Rectal smooth muscle tissue (tissue), 1 donor: ENCODE results near the gene NDUFS6.
"Not testable (repeated sequence)": the region's sequence is repeated elsewhere in the genome, so short reads cannot be mapped to it uniquely, and the experiment has no call there.

ENCODE experiments used
- H3K27ac ChIP-seq: one replicate; pipeline ENCODE4 v1.7.0; 2013; ENCODE audit warnings: low read depth, low read length, inconsistent platforms
- H3K27me3 ChIP-seq: one replicate; pipeline ENCODE4 v1.7.0; 2013; ENCODE audit warnings: low read length; ENCODE audit not compliant: control insufficient read depth, insufficient read depth
- H3K36me3 ChIP-seq: one replicate; pipeline ENCODE4 v1.7.0; 2013; ENCODE audit warnings: low read length; ENCODE audit not compliant: control insufficient read depth, insufficient read depth
- H3K4me1 ChIP-seq: one replicate; pipeline ENCODE4 v1.7.0; 2013; ENCODE audit warnings: low read length; ENCODE audit not compliant: control insufficient read depth, insufficient read depth
- H3K4me3 ChIP-seq: one replicate; pipeline ENCODE4 v1.7.0; 2013; ENCODE audit warnings: low read length
- H3K9ac ChIP-seq: one replicate; pipeline ENCODE4 v1.7.0; 2013; ENCODE audit warnings: low read length

Gene NDUFS6

GRCh38 chr5:1840741-1841521, 39.7 kb downstream of the NDUFS6 start:
- H3K4me3 ChIP-seq = no peak overlapping the region

GRCh38 chr5:1842004-1842819, 41.0 kb downstream of the NDUFS6 start:
- Histone ChIP-seq H3K4me1 (no peaks in the 10 kb centered on the region), H3K27ac (no peak overlapping the region), H3K4me3 (no peak overlapping the region), H3K36me3 (no peaks in the 10 kb centered on the region), H3K27me3 (no peaks in the 10 kb centered on the region), H3K9ac (no peak overlapping the region)

More at GRCh38 chr5:1840741-1841521, 39.7 kb downstream of the NDUFS6 start:
- Histone ChIP-seq H3K9ac (no peak overlapping the region), H3K4me1 (no peaks in the 10 kb centered on the region), H3K27ac (no peak overlapping the region), H3K36me3 (no peaks in the 10 kb centered on the region), H3K27me3 (no peaks in the 10 kb centered on the region)

- not testable (repeated sequence) for H3K4me3 ChIP-seq, H3K27me3 ChIP-seq, H3K36me3 ChIP-seq, H3K27ac ChIP-seq, H3K9ac ChIP-seq, H3K4me1 ChIP-seq
Observed at GRCh38 chr5:1843761-1844160, 42.6 kb downstream of the NDUFS6 start.

GRCh38 chr5:1844708-1845436, 43.7 kb downstream of the NDUFS6 start:
- no peaks in the 10 kb centered on the region for H3K36me3 ChIP-seq
- H3K4me1 ChIP-seq = no peaks in the 10 kb centered on the region
- H3K9ac ChIP-seq = no peak overlapping the region
- no peak overlapping the region for H3K27ac ChIP-seq
- no peak overlapping the region for H3K4me3 ChIP-seq
- peaks cover 5% of the 10 kb centered on the region for H3K27me3 ChIP-seq

- no peaks in the 10 kb centered on the region for H3K4me1 ChIP-seq
- H3K9ac ChIP-seq = no peak overlapping the region
- peaks cover 5% of the 10 kb centered on the region for H3K27me3 ChIP-seq
- H3K27ac ChIP-seq = no peak overlapping the region
- H3K4me3 ChIP-seq = no peak overlapping the region
- no peaks in the 10 kb centered on the region for H3K36me3 ChIP-seq
Observed at GRCh38 chr5:1845696-1846095, 44.5 kb downstream of the NDUFS6 start.

GRCh38 chr5:1846583-1846982, 45.4 kb downstream of the NDUFS6 start:
- Histone ChIP-seq H3K36me3 (no peaks in the 10 kb centered on the region), H3K27me3 (peaks cover 9% of the 10 kb centered on the region), H3K4me1 (no peaks in the 10 kb centered on the region), H3K27ac (no peak overlapping the region), H3K9ac (no peak overlapping the region), H3K4me3 (no peak overlapping the region)

- H3K9ac ChIP-seq = no peak overlapping the region
- no peaks in the 10 kb centered on the region for H3K4me1 ChIP-seq
- no peaks in the 10 kb centered on the region for H3K36me3 ChIP-seq
- H3K27me3 ChIP-seq = peaks cover 14% of the 10 kb centered on the region
- H3K4me3 ChIP-seq = no peak overlapping the region
- no peak overlapping the region for H3K27ac ChIP-seq
Observed at GRCh38 chr5:1847056-1847455, 45.8 kb downstream of the NDUFS6 start.

GRCh38 chr5:1847611-1848010, 46.4 kb downstream of the NDUFS6 start:
- no peak overlapping the region for H3K27ac ChIP-seq
- H3K27me3 ChIP-seq = peaks cover 14% of the 10 kb centered on the region
- H3K9ac ChIP-seq = no peak overlapping the region
- no peak overlapping the region for H3K4me3 ChIP-seq
- no peaks in the 10 kb centered on the region for H3K4me1 ChIP-seq
- no peaks in the 10 kb centered on the region for H3K36me3 ChIP-seq

GRCh38 chr5:1850324-1851154, 49.3 kb downstream of the NDUFS6 start:
- Histone ChIP-seq H3K36me3 (no peaks in the 10 kb centered on the region), H3K4me1 (no peaks in the 10 kb centered on the region), H3K27me3 (peaks cover 20% of the 10 kb centered on the region), H3K27ac (no peak overlapping the region), H3K4me3 (no peak overlapping the region), H3K9ac (no peak overlapping the region)

- H3K4me1 ChIP-seq = no peaks in the 10 kb centered on the region
- H3K36me3 ChIP-seq = no peaks in the 10 kb centered on the region
- H3K4me3 ChIP-seq = no peak overlapping the region
- H3K27ac ChIP-seq = no peak overlapping the region
- H3K27me3 ChIP-seq = peaks cover 20% of the 10 kb centered on the region
- no peak overlapping the region for H3K9ac ChIP-seq
Observed at GRCh38 chr5:1851290-1851934, 50.2 kb downstream of the NDUFS6 start.

- Histone ChIP-seq H3K36me3 (no peaks in the 10 kb centered on the region), H3K4me1 (no peaks in the 10 kb centered on the region), H3K9ac (no peak overlapping the region), H3K4me3 (no peak overlapping the region), H3K27me3 (peaks cover 20% of the 10 kb centered on the region), H3K27ac (no peak overlapping the region)
Observed at GRCh38 chr5:1852324-1852947, 51.2 kb downstream of the NDUFS6 start.
